Measurements from ENCODE around the gene NFKB2.

Gene NFKB2

GRCh38 chr10:102400598-102401341 is 5.3 kb downstream of the NFKB2 start:
- TF ChIP-seq CREB5 (CRISPR knock-in tag; IDR thresholded peaks at IDR 0.05; ENCODE audit: low read depth) (no peak), ISL1 (CRISPR knock-in tag; IDR thresholded peaks at IDR 0.05) (no peak), ZFP30 (CRISPR knock-in tag; IDR thresholded peaks at IDR 0.05) (no peak), ZNF565 (CRISPR knock-in tag; conservative IDR thresholded peaks at IDR 0.05; ENCODE audit: low read depth) (no peak), OSR1 (CRISPR knock-in tag; IDR thresholded peaks at IDR 0.05) (no peak), ZNF70 (CRISPR knock-in tag; IDR thresholded peaks at IDR 0.05) (no peak), ZNF8 (CRISPR knock-in tag; IDR thresholded peaks at IDR 0.05) (no peak), ESRRG (CRISPR knock-in tag; IDR thresholded peaks at IDR 0.05) (no peak), PATZ1 (CRISPR knock-in tag; IDR thresholded peaks at IDR 0.05; ENCODE audit: borderline replicate concordance) (no peak), ARNTL (CRISPR knock-in tag; IDR thresholded peaks at IDR 0.05; ENCODE audit: borderline replicate concordance, low read depth) (no peak), ZFP3 (CRISPR knock-in tag; IDR thresholded peaks at IDR 0.05) (no peak), PPARA (CRISPR knock-in tag; IDR thresholded peaks at IDR 0.05; ENCODE audit: borderline replicate concordance) (no peak)
- TF ChIP-seq, protein P1, sequence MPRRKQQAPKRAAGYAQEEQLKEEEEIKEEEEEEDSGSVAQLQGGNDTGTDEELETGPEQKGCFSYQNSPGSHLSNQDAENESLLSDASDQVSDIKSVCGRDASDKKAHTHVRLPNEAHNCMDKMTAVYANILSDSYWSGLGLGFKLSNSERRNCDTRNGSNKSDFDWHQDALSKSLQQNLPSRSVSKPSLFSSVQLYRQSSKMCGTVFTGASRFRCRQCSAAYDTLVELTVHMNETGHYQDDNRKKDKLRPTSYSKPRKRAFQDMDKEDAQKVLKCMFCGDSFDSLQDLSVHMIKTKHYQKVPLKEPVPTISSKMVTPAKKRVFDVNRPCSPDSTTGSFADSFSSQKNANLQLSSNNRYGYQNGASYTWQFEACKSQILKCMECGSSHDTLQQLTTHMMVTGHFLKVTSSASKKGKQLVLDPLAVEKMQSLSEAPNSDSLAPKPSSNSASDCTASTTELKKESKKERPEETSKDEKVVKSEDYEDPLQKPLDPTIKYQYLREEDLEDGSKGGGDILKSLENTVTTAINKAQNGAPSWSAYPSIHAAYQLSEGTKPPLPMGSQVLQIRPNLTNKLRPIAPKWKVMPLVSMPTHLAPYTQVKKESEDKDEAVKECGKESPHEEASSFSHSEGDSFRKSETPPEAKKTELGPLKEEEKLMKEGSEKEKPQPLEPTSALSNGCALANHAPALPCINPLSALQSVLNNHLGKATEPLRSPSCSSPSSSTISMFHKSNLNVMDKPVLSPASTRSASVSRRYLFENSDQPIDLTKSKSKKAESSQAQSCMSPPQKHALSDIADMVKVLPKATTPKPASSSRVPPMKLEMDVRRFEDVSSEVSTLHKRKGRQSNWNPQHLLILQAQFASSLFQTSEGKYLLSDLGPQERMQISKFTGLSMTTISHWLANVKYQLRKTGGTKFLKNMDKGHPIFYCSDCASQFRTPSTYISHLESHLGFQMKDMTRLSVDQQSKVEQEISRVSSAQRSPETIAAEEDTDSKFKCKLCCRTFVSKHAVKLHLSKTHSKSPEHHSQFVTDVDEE (CRISPR knock-in tag; IDR thresholded peaks at IDR 0.05): no peak
- no peak for ATAC-seq

GRCh38 chr10:102401342-102401654 is 5.8 kb downstream of the NFKB2 start:
- no peak for ATAC-seq
- TF ChIP-seq PATZ1 (CRISPR knock-in tag; IDR thresholded peaks at IDR 0.05; ENCODE audit: borderline replicate concordance): no peak

- peak; percentile 19; the same call in 2 of the 3 replicates for ATAC-seq
- TF ChIP-seq ZFP3 (CRISPR knock-in tag; IDR thresholded peaks at IDR 0.05) (no peak), CREB5 (CRISPR knock-in tag; IDR thresholded peaks at IDR 0.05; ENCODE audit: low read depth) (no peak), ZC3H10 (CRISPR knock-in tag; IDR thresholded peaks at IDR 0.05) (no peak), PATZ1 (CRISPR knock-in tag; IDR thresholded peaks at IDR 0.05; ENCODE audit: borderline replicate concordance) (no peak), ARNTL (CRISPR knock-in tag; IDR thresholded peaks at IDR 0.05; ENCODE audit: borderline replicate concordance, low read depth) (no peak), ZNF8 (CRISPR knock-in tag; IDR thresholded peaks at IDR 0.05) (no peak), BACH2 (CRISPR knock-in tag; IDR thresholded peaks at IDR 0.05; ENCODE audit: borderline replicate concordance) (no peak), TCF4 (CRISPR knock-in tag; IDR thresholded peaks at IDR 0.05; ENCODE audit: borderline replicate concordance) (no peak), TOX (CRISPR knock-in tag; IDR thresholded peaks at IDR 0.05; ENCODE audit: borderline replicate concordance) (no peak), ZNF70 (CRISPR knock-in tag; IDR thresholded peaks at IDR 0.05) (no peak), ESRRG (CRISPR knock-in tag; IDR thresholded peaks at IDR 0.05) (no peak), ZFP30 (CRISPR knock-in tag; IDR thresholded peaks at IDR 0.05) (no peak), PPARA (CRISPR knock-in tag; IDR thresholded peaks at IDR 0.05; ENCODE audit: borderline replicate concordance) (no peak)
- TF ChIP-seq, protein P1 (CRISPR knock-in tag; IDR thresholded peaks at IDR 0.05): no peak
- TF ChIP-seq, protein P2, sequence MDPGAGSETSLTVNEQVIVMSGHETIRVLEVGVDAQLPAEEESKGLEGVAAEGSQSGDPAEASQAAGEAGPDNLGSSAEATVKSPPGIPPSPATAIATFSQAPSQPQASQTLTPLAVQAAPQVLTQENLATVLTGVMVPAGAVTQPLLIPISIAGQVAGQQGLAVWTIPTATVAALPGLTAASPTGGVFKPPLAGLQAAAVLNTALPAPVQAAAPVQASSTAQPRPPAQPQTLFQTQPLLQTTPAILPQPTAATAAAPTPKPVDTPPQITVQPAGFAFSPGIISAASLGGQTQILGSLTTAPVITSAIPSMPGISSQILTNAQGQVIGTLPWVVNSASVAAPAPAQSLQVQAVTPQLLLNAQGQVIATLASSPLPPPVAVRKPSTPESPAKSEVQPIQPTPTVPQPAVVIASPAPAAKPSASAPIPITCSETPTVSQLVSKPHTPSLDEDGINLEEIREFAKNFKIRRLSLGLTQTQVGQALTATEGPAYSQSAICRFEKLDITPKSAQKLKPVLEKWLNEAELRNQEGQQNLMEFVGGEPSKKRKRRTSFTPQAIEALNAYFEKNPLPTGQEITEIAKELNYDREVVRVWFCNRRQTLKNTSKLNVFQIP (CRISPR knock-in tag; IDR thresholded peaks at IDR 0.05; ENCODE audit: borderline replicate concordance, low read depth): no peak
Measured at GRCh38 chr10:102401735-102402511, 6.4 kb downstream of the NFKB2 start.

Measured in SK-N-SH treated with all-trans-retinoic acid at 6 μM for 48 hours (cell line).